CD4-positive, alpha-beta memory T cell (primary cell): ENCODE measurements around the gene CAPN14. TPM values are rescaled to one million over a fixed set of nuclear protein-coding genes. Genes with fewer than 3 reads are reported as not detected.

Experiments
- CTCF ChIA-PET: fragments of 350-600 bp; sonication (Branson Sonifier 250); formaldehyde crosslinking; loops from one replicate; lab custom pipeline; 2021; ENCODE audit warnings: inconsistent platforms; ENCODE audit not compliant: partially characterized antibody; lab: Charles Lee
- POLR2A ChIA-PET: fragments of 350-600 bp; sonication (Branson Sonifier 250); formaldehyde crosslinking; loops from one replicate; lab custom pipeline; 2021; ENCODE audit not compliant: partially characterized antibody; lab: Charles Lee
- DNase-seq, 5 donors: peaks; one replicate each; pipeline versions ENCODE4 v3.0.0 to v3.0.0-alpha.2; 2020 to 2022; ENCODE audit warnings: mixed read lengths in 1 of 5
- H3K27ac ChIP-seq: one replicate; pipeline ENCODE4 v1.7.0; 2013; ENCODE audit warnings: low read depth, low read length
- H3K27me3 ChIP-seq: 2 replicates; pipeline ENCODE4 v1.7.0; 2013; ENCODE audit warnings: mild to moderate bottlenecking, low read length, moderate library complexity; ENCODE audit not compliant: insufficient read depth
- H3K36me3 ChIP-seq: 2 replicates; pipeline ENCODE4 v1.7.0; 2013; ENCODE audit warnings: mild to moderate bottlenecking, low read length, moderate library complexity; ENCODE audit not compliant: insufficient read depth
- H3K4me1 ChIP-seq: 2 replicates; pipeline ENCODE4 v1.7.0; 2013; ENCODE audit warnings: mild to moderate bottlenecking, low read length, moderate library complexity; ENCODE audit not compliant: insufficient read depth
- H3K4me3 ChIP-seq, 2 donors: one replicate each; pipeline ENCODE4 v1.7.0; 2013; ENCODE audit warnings: low read length in 2 of 2, mild to moderate bottlenecking in 1 of 2
- H3K9me3 ChIP-seq, 2 donors: one replicate each; pipeline ENCODE4 v1.7.0; 2013; ENCODE audit warnings: low read length in 2 of 2, control low read depth in 1 of 2; ENCODE audit not compliant: control insufficient read depth in 1 of 2
- H3K27ac Mint-ChIP-seq, 7 donors: one replicate each; pipeline ENCODE4 v1.8.0; 2020 to 2021; ENCODE audit warnings: mixed read lengths in 7 of 7, mild to moderate bottlenecking in 6 of 7, inconsistent platforms in 3 of 7, moderate library complexity in 3 of 7
- H3K27me3 Mint-ChIP-seq, 2 donors: one replicate each; pipeline ENCODE4 v1.8.0; 2020 to 2021; ENCODE audit warnings: mixed read lengths in 2 of 2
- H3K36me3 Mint-ChIP-seq, 2 donors: one replicate each; pipeline ENCODE4 v1.8.0; 2020 to 2021; ENCODE audit warnings: mixed read lengths in 2 of 2, inconsistent platforms in 1 of 2, mild to moderate bottlenecking in 1 of 2
- H3K4me1 Mint-ChIP-seq, 4 donors: one replicate each; pipeline ENCODE4 v1.8.0; 2020 to 2021; ENCODE audit warnings: mixed read lengths in 4 of 4, mild to moderate bottlenecking in 1 of 4
- H3K4me3 Mint-ChIP-seq, 8 donors: one replicate each; pipeline ENCODE4 v1.8.0; 2020 to 2021; ENCODE audit warnings: mixed read lengths in 8 of 8, mild to moderate bottlenecking in 7 of 8, moderate library complexity in 6 of 8, inconsistent platforms in 3 of 8
- H3K9me3 Mint-ChIP-seq, 8 donors: one replicate each; pipeline ENCODE4 v1.8.0; 2020 to 2021; ENCODE audit warnings: mixed read lengths in 8 of 8, mild to moderate bottlenecking in 5 of 8, inconsistent platforms in 3 of 8, moderate library complexity in 1 of 8
- intact Hi-C: fragments of 100-400 bp; cut with micrococcal nuclease; formaldehyde crosslinking; loops from one replicate; pipeline ENCODE4 v1.15.1; 2023
- polyA plus RNA-seq, 2 donors: library from polyadenylated mRNA; unstranded; fragments of 300-500 nt; fragmentation: Illumina TruSeq; gene quantifications; one replicate each; pipeline ENCODE4 v1.2.3, GENCODE V29; 2021
- total RNA-seq, 2 experiments: library from RNA; stranded (reverse); gene quantifications; one replicate each; pipeline ENCODE4 v1.2.3, GENCODE V29; 2021

The CAPN14 gene
- total and polyA plus RNA-seq, 4 experiments from 2014 or later: 0.16 to 0.61 (median 0.44) TPM

GRCh38 chr2:31163011-31163539, 54.2 kb downstream of the CAPN14 start:
- CTCF ChIA-PET: interaction anchor here (0.9 to 1.4 kb wide), 3 partner anchors 12 to 171 kb away, joined by 3 read pairs; no protein-coding TSS in a partner anchor
- POLR2A ChIA-PET: no interaction called here
- Histone ChIP-seq H3K9me3 (no peaks in the 10 kb centered on the region), H3K4me3 (no peak overlapping the region), H3K4me1 (no peaks in the 10 kb centered on the region), H3K27ac (no peak overlapping the region), H3K36me3 (no peaks in the 10 kb centered on the region), H3K27me3 (no peaks in the 10 kb centered on the region)
- Mint-ChIP-seq H3K27ac (no peak overlapping the region), H3K27me3 (peaks cover 0 to 3% of the 10 kb centered on the region in 2 donors), H3K4me1 (peaks cover 0 to 5% (median 2%) of the 10 kb centered on the region in 4 donors), H3K36me3 (no peaks in the 10 kb centered on the region), H3K9me3 (no peaks in the 10 kb centered on the region), H3K4me3 (no peak overlapping the region)
- intact Hi-C loops: no loop called here
- DNase-seq: no peak

- CTCF ChIA-PET: interaction anchor here (1.4 kb wide), 1 partner anchor 172 kb away, joined by 3 read pairs; no protein-coding TSS in a partner anchor
- no peaks in the 10 kb centered on the region for H3K4me1 ChIP-seq
- no peaks in the 10 kb centered on the region for H3K9me3 ChIP-seq
- no peak overlapping the region for H3K4me3 ChIP-seq
- no peaks in the 10 kb centered on the region for H3K27me3 ChIP-seq
- H3K9me3 Mint-ChIP-seq: no peaks in the 10 kb centered on the region
- POLR2A ChIA-PET: no interaction called here
- no peak overlapping the region for H3K27ac ChIP-seq
- no peaks in the 10 kb centered on the region for H3K36me3 Mint-ChIP-seq
- no peak overlapping the region for H3K4me3 Mint-ChIP-seq
- H3K27ac Mint-ChIP-seq: no peak overlapping the region
- intact Hi-C loops: no loop called here
- H3K36me3 ChIP-seq: no peaks in the 10 kb centered on the region
- H3K27me3 Mint-ChIP-seq: peaks cover 3 to 7% of the 10 kb centered on the region in 2 donors
- peaks cover 0 to 5% (median 2%) of the 10 kb centered on the region in 4 donors for H3K4me1 Mint-ChIP-seq
- DNase-seq: no peak
Observed at GRCh38 chr2:31161637-31162036, 55.7 kb downstream of the CAPN14 start.

- intact Hi-C loops: no loop called here
- H3K9me3 Mint-ChIP-seq: peaks cover 0 to 2% (median 0%) of the 10 kb centered on the region in 8 donors
- CTCF ChIA-PET: interaction anchor here (1.4 to 3.1 kb wide), 4 partner anchors 9 to 19 kb away, joined by 3 to 18 read pairs (median 8); no protein-coding TSS in a partner anchor
- Histone ChIP-seq H3K27ac (no peak overlapping the region), H3K9me3 (no peaks in the 10 kb centered on the region), H3K27me3 (no peaks in the 10 kb centered on the region), H3K4me3 (no peak overlapping the region), H3K4me1 (no peaks in the 10 kb centered on the region), H3K36me3 (no peaks in the 10 kb centered on the region)
- no peak overlapping the region for H3K4me3 Mint-ChIP-seq
- peaks cover 8 to 11% of the 10 kb centered on the region in 2 donors for H3K27me3 Mint-ChIP-seq
- no peak overlapping the region for H3K27ac Mint-ChIP-seq
- POLR2A ChIA-PET: no interaction called here
- DNase-seq: no peak
- H3K36me3 Mint-ChIP-seq: no peaks in the 10 kb centered on the region
- no peaks in the 10 kb centered on the region for H3K4me1 Mint-ChIP-seq
Observed at GRCh38 chr2:31151501-31151900, 65.8 kb downstream of the CAPN14 start.

DNA sequence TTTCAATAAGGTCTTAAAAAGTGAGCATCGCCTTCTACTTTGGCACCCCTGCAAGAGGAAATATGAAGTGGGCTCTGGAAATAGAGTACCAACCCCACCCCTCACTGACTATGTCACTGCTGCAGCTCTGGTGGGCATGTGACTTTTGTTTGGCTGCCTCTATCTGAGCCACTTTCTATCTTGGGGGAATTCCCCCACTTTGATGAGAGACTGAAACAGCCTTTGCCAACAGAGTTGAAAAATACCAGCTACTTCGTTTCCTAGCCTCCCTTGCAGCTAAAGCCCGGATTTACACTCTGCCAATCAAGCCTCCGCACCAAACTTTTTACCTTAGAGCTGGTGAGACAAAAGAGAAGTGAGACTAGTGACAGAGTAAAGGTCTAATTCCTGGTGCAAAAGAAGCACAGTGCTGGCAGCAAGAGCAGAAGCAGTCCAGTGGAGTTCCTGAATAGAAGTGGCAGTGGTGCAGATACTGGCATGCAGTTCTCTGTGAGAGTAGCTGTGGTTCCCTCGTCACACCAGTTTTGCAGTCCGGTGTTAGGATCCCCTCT, 67.1 kb downstream of the CAPN14 start:
- ChIA-PET POLR2A (interaction anchor here (0.9 kb wide), 1 partner anchor 13 kb away, joined by 3 read pairs; the partner anchor contains the start of gene GALNT14), CTCF (interaction anchor here (0.7 to 3.1 kb wide), 6 partner anchors 8 to 179 kb away, joined by 3 to 18 read pairs (median 6); no protein-coding TSS in a partner anchor)
- Histone ChIP-seq H3K36me3 (no peaks in the 10 kb centered on the region), H3K4me3 (no peak overlapping the region), H3K4me1 (no peaks in the 10 kb centered on the region), H3K9me3 (no peaks in the 10 kb centered on the region), H3K27me3 (no peaks in the 10 kb centered on the region), H3K27ac (no peak overlapping the region)
- DNase-seq: no peak
- intact Hi-C loops: no loop called here
- Mint-ChIP-seq H3K27me3 (peaks cover 8 to 11% of the 10 kb centered on the region in 2 donors), H3K9me3 (peaks cover 0 to 3% (median 0%) of the 10 kb centered on the region in 8 donors), H3K4me3 (no peak overlapping the region), H3K4me1 (no peaks in the 10 kb centered on the region), H3K27ac (no peak overlapping the region), H3K36me3 (no peaks in the 10 kb centered on the region)

GRCh38 chr2:31148514-31148913, 68.8 kb downstream of the CAPN14 start:
- Histone ChIP-seq H3K4me1 (no peaks in the 10 kb centered on the region), H3K9me3 (no peaks in the 10 kb centered on the region), H3K4me3 (no peak overlapping the region), H3K27me3 (no peaks in the 10 kb centered on the region), H3K36me3 (no peaks in the 10 kb centered on the region), H3K27ac (no peak overlapping the region)
- no peaks in the 10 kb centered on the region for H3K36me3 Mint-ChIP-seq
- H3K27me3 Mint-ChIP-seq: peaks cover 10 to 12% of the 10 kb centered on the region in 2 donors
- ChIA-PET POLR2A (no interaction called here), CTCF (no interaction called here)
- DNase-seq: no peak
- intact Hi-C loops: no loop called here
- peaks cover 0 to 3% (median 0%) of the 10 kb centered on the region in 8 donors for H3K9me3 Mint-ChIP-seq
- H3K4me1 Mint-ChIP-seq: no peaks in the 10 kb centered on the region
- no peak overlapping the region for H3K27ac Mint-ChIP-seq
- no peak overlapping the region for H3K4me3 Mint-ChIP-seq

- no peak overlapping the region for H3K27ac ChIP-seq
- no peaks in the 10 kb centered on the region for H3K27me3 ChIP-seq
- no peaks in the 10 kb centered on the region for H3K36me3 ChIP-seq
- intact Hi-C loops: no loop called here
- H3K9me3 ChIP-seq: no peaks in the 10 kb centered on the region
- Mint-ChIP-seq H3K27ac (no peak overlapping the region), H3K27me3 (peaks cover 10 to 12% of the 10 kb centered on the region in 2 donors), H3K4me1 (no peaks in the 10 kb centered on the region), H3K36me3 (no peaks in the 10 kb centered on the region), H3K4me3 (no peak overlapping the region), H3K9me3 (peaks cover 0 to 3% (median 0%) of the 10 kb centered on the region in 8 donors)
- no peak overlapping the region for H3K4me3 ChIP-seq
- DNase-seq: no peak
- ChIA-PET POLR2A (no interaction called here), CTCF (no interaction called here)
- no peaks in the 10 kb centered on the region for H3K4me1 ChIP-seq
Observed at GRCh38 chr2:31147645-31148044, 69.7 kb downstream of the CAPN14 start.

GRCh38 chr2:31142110-31142509, 75.2 kb downstream of the CAPN14 start:
- ChIA-PET POLR2A (no interaction called here), CTCF (interaction anchor here (2.9 kb wide), 1 partner anchor 9 kb away, joined by 8 read pairs; no protein-coding TSS in a partner anchor)
- DNase-seq: no peak
- Histone ChIP-seq H3K9me3 (no peaks in the 10 kb centered on the region), H3K36me3 (no peaks in the 10 kb centered on the region), H3K27ac (no peak overlapping the region), H3K27me3 (no peaks in the 10 kb centered on the region), H3K4me3 (no peak overlapping the region), H3K4me1 (peaks cover 8% of the 10 kb centered on the region)
- no peak overlapping the region for H3K27ac Mint-ChIP-seq
- H3K27me3 Mint-ChIP-seq: peaks cover 6 to 21% of the 10 kb centered on the region in 2 donors
- peaks cover 0 to 3% (median 0%) of the 10 kb centered on the region in 8 donors for H3K9me3 Mint-ChIP-seq
- no peaks in the 10 kb centered on the region for H3K36me3 Mint-ChIP-seq
- H3K4me3 Mint-ChIP-seq: no peak overlapping the region
- H3K4me1 Mint-ChIP-seq: peaks cover under 1 to 1% (median under 1%) of the 10 kb centered on the region in 4 donors
- intact Hi-C loops: no loop called here
